Adrenal gland (tissue), 5 donors: ENCODE data around the gene RAD51B.

Experiments used
- CTCF ChIP-seq, 6 experiments: fragments of 450-650 bp in 4 of 6; fragments of 200-600 bp in 2 of 6; sonication (generic) in 1 of 6; IDR thresholded peaks; 1 replicate in 5 of 6; 2 replicates in 1 of 6; pipeline versions ENCODE4 v1.5.1 to v1.8.0; 2016 to 2021; ENCODE audit warnings: antibody characterized with exemption in 6 of 6, mild to moderate bottlenecking in 2 of 6, moderate library complexity in 1 of 6
- POLR2A ChIP-seq, 2 donors: fragments of 450-650 bp; IDR thresholded peaks; one replicate each; pipeline ENCODE4 v1.6.1; 2017; ENCODE audit warnings: antibody characterized with exemption in 2 of 2, mild to moderate bottlenecking in 2 of 2, moderate library complexity in 1 of 2
- donor health status: DM: no; HTN: no; CAD: no.

- TF ChIP-seq CTCF (IDR thresholded peaks at IDR 0.05): no peak
- no peak for TF ChIP-seq POLR2A (IDR thresholded peaks at IDR 0.05)
Observed at GRCh38 chr14:68474741-68475140, 655.2 kb downstream of the RAD51B start.
